Stimulated activated CD4-positive, alpha-beta T cell treated with anti-CD3 and anti-CD28 coated beads, Interleukin-2, amount 100 ng/mL, for 24 hours (primary cell): ENCODE data around the gene CTPS1.

ENCODE experiments used
- DNase-seq, 2 donors: peaks; one replicate each; pipeline ENCODE4 v3.0.0-alpha.2; 2020

The CTPS1 gene, protein sequence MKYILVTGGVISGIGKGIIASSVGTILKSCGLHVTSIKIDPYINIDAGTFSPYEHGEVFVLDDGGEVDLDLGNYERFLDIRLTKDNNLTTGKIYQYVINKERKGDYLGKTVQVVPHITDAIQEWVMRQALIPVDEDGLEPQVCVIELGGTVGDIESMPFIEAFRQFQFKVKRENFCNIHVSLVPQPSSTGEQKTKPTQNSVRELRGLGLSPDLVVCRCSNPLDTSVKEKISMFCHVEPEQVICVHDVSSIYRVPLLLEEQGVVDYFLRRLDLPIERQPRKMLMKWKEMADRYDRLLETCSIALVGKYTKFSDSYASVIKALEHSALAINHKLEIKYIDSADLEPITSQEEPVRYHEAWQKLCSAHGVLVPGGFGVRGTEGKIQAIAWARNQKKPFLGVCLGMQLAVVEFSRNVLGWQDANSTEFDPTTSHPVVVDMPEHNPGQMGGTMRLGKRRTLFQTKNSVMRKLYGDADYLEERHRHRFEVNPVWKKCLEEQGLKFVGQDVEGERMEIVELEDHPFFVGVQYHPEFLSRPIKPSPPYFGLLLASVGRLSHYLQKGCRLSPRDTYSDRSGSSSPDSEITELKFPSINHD

DNA sequence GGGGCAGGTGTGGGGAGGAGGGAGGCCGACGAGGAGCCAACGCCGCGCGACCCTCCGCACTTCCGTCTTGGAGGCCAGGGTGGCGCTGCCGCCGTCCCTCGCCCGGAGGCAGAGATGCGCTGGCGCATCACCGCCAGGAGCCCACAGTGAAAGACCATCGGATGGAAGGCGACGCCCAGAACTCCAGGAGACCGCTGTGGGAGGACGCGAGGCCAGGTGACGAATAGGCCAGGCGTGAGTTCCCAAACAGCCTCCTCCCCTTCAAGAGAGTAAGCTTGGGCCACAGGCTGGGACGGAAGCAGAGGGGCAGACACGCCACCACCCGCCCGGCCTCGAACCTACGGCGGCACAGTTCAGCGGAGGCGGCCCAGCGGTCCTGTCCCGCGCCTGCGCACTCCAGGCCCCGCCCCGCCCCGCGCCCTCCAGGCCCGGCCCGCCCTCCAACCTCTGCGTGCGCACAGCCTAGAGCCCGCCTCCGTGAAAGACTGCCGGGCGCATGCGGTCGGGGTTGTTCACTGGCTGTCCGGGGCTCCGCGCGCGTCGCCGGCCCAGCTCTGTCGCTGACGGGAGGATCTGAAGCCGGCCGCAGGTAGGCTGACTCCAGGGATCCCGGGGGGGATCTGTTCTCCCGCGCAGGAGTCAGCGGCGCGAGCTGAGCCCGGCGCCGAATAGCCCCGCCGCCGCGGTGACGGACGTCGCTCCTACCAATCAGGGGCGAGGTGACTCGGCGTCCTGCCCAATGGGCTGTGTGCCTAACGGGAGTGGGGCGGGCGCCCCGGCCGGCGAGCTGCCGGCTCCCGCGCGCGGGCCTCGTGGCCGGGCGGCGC, at the start of gene CTPS1:
Gene CTPS1 (plus strand): TSS at position 456 of the 827 bp plus-strand sequence. CDS start 3,595 bp downstream, outside the sequence.
- peak; percentile 96 to 97 for DNase-seq

DNA sequence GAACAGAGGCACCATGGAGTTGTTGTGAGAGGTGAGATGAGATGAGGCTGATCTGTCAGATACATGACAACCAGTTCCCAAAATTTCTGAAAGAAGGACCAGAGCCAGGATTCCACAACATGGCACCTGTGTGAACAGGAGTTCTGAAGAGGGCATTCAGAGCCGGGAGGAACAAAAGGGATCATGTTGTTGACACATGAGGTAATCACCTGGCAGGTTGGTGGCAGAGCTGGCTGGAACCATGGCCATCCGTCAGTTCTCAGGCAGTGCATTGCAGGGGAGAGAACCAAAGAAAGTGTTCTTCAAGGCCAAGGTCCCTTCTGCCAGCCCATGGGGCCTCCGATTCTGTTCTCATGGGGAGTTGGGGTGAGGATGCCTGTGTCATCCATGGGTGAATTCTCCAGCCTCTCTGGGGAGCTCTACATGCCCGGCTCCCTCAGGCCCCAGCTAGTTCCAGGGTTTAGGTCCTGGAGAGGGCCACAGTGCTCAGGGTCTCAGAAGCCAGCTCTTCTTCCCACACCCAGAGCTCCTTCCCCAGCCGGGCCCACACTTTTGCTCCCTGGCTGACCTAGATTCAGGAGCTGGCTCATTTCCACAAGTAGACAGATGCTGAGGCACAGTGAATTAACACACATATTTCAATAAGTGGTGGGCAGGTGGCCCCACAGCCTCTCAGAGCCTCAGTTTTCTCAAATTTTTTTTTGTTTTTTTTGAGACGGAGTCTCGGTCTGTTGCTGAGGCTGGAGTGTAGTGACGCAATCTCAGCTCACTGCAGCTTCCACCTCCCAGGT, 49.1 kb upstream of the CTPS1 start:
- DNase-seq, result no peak

DNA sequence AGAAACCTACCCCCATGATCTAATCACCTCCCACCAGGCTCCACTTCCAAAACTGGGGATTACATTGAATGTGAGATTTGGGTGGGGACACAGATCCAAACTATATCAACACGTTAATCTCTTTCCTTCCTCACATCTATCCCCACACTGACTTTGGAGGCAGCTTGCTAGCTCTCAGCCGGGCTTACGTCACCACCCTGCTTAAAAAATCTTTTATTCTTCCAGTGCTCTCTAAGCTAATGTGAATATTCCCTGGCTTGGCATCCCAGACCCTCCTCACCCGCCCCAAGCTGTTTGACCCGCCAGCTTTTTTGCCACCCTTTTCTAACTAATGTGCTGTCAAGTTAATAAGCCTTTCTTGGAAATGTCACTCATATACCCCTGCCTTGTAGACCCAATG, 47.9 kb upstream of the CTPS1 start:
- no peak for DNase-seq

DNA sequence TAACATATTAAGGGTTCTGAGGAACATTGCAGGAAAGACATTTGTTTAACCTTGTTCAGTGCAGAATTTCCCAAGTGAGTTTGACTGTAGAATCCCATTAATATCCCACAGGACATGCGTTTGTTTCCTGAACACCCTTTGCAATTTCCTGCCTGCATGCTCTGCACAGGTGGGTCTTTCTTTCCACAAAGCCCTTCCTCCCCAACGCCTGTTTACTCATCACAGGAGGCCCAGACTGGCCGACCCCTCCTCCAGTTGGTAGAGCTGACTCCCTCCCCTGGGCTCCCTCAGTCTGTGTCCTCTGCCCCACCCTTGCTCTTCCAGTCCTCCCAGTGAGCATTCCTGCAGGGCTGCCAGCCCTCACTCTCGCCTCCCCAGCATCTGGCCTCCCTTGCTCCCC, 47.5 kb upstream of the CTPS1 start:
- DNase-seq, result no peak

DNA sequence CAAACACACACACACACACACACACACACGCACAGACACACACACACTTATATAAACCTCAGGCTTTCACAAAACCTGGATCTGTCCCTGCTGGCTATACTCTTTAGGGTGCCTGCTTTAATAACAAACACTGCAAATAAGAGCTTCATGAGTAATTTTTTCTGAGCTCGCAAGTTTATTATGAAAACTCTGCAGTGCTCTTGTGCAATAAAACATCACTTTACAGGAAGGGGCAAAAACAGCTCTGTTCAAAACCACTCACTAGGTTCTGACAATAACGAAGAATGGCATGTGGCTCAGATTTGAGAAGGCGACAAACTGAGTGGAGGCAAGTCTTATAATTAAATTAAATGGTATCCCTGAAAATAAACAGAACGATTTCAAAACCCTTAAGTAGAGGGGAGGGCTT, 42.6 kb upstream of the CTPS1 start:
- DNase-seq, result no peak

DNA sequence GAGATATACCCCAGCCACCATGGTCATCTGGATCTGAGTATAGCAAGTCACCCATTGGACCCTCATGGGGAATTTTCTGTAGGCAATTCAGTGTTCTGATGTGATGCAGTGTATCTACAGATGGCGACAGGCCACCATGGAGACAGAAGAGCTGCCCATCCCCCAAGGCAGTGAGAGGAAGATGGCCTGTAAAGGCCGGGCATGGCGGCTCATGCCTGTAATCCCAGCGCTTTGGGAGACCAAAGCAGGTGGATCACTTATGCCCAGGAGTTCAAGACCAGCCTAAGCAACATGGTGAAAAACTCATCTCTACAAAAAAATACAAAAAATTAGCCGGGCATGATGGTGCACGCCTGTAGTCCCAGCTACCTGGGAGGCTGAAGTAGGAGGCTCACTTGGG, 41.1 kb upstream of the CTPS1 start:
- no peak for DNase-seq

DNA sequence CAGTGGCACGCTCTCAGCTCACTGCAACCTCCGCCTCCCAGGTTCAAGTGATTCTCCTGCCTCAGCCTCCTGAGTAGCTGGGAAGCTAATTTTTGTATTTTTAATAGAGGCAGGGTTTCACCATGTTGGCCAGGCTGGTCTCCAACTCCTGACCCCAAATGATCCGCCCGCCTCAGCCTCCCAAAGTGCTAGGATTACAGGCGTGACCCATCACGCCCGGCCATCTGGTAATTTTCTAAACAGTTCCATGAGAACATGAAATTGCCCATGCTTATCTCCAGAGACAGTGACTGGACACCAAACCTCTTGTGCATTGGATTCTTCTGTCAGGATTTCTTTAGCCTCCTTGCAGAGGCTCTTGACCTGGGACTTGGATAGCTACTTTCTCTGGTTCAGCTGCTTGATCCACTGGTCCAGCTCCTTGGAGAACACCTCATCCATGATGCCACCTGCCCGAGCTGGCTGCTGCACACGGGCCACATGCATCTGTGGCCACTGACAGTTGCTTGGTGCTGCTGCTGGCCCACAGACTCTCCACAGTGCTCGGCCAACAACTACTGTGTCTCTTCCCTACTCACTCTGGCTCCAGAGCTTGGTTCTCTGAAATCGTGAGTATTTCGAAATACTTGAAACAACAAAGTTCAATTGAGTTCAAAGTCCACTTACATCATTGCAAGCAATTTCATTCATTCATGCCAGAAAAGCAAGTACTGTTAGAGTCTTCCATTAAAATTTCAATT, 40.0 kb upstream of the CTPS1 start:
- no peak for DNase-seq

DNA sequence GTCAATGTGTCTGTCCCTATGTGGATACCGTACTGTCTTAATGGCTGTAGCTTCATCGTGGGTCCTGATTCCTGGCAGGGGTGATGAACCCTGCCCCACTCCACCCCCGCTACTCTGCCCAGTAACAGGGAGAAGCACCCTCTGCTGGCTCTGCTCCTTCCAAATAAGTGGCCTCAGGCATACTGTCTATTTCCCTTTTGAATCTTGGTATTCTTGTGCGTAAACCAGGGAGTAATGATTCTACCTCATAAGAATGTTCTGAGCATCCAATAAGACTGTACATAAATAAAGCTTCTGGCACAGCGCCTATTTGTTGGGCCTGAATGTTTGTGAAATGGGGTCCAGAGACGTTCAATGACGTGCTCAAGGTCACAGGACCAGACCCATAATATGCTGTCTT, 35.2 kb upstream of the CTPS1 start:
- DNase-seq, result no peak

DNA sequence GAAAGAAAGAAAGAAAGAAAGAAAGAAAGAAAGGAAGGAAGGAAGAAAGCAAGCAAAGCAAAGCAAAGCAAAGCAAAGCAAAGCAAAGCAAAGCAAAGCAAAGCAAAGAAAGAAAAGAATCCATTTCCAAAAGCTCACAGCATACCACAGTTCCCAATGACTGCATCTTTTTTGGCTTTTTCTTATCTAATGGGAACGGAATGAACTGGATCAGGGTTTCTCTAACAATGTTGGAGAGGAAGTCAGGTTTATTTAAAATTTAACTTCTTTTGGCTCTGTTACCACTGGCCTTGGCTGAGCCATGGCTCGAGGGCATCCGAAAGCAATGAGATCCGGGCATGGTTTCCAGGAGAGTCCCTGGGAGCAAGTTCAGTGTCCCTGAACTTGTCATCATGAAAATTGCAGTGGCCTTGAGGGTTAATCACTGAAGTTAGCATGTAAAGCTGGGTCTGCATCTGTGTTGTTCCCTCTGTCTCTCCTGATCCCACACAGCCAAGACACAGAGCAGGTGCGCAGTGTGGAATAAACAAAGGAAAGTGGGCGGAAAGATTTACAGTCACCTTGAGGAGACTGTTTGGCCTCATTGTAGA, 34.6 kb upstream of the CTPS1 start:
- no peak for DNase-seq

DNA sequence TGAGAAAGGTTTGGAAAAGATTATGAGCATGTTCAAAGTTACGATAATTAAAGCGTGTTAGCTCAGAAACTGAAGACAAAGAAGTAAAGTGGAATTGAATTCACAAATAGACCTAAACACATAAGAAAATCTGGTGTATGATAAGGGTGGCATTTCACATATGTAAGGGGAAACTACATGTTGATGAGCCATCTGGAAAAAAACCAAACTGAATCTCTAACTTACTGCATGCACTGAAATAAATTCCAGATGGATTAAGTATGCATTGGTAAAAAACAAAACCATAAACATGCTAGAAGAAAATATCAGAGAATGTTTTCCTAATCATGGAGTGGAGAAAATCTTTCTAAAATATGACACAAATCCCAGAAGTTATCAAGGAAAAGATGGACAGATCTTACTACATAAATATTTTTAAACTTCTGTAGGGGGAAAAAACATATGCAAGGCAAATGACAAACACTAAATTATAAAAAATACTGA, 34.0 kb upstream of the CTPS1 start:
- DNase-seq, result no peak

DNA sequence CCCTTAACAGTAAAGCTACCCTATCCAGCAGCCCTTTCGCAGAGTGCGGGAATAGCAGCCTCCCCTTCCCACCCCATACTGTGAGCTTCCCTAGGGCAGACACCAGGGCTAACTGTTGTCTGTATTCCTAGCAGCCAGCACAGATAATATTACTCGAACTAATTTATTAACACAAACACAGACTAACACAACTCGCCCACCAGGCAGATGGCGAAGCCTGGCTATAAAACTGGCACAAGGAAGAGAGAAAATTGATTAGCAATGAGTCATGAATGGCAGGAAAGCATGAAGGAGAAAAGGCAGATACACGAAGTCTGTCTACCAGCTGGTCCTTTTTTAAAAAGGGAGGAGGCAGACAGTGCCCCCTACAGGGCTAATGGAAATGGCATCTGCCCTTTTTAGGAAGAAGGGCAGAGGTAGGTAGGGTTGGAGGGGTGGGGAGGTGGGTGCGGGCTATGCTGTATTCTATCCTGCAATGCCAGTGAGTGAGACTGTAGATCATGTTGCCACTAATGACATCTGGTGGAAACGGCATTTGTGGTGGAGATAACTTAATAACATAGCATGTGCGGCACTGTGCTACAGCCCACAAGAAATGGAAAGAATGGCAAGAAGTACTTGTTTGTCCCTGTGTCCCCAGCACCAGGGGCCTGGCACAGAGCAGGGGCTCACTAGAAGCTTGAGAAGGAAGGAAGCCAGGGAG, 30.6 kb upstream of the CTPS1 start:
- peak; percentile 67 to 68 for DNase-seq

DNA sequence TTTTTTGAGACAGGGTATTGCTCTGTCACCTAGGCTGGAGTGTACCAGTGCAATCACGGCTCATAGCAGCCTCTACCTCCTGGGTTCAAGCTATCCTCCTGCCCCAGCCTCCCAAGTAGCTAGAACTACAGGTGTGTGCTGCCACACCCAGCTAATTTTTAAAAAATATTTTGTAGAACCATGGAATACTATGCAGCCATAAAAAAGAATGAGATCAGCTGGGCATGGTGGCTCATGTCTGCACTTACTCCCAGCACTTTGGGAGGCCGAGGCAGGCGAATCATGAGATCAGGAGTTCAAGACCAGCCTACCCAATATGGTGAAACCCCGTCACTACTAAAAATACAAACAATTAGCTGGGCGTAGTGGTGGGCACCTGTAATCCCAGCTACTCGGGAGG, 29.9 kb upstream of the CTPS1 start:
- DNase-seq, result no peak

DNA sequence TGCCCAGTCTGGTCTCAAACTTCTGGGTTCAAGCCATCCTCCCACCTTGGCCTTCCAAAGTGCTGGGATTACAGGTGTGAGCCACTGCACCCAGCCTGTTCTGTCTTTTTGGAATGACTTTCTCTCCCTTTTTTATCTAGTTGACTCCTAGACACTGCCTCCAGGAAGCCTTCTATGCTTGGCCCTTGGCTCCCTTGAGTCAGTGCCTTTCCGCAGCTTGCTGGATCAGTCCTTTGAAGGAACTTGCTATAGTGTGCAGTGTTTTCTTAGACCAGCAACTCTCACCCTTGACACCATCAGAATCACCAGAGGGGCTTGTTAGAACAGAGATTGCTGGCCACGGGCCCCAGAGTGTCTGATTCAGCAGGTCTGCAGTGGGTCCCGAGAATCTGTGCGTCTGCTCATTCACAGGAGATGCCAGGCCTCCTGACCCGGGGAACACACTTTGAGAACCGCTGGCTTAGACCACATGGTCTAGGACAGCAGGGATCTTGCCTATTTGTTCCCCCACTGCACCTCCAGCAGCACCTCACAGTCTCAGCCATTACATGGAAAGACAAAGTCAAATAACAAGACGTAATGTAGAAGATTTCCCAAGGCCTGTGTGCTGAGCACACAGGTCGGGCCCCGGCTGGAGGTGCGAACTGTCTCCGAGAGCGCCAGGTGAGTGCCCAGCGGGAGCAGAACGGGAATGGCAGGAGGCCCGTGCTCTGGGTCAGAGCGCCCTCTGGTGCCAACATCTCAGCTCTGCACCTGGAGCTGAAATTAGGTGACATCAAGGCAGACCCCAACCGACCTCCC, 27.4 kb upstream of the CTPS1 start:
- DNase-seq, result peak; percentile 69 to 72

DNA sequence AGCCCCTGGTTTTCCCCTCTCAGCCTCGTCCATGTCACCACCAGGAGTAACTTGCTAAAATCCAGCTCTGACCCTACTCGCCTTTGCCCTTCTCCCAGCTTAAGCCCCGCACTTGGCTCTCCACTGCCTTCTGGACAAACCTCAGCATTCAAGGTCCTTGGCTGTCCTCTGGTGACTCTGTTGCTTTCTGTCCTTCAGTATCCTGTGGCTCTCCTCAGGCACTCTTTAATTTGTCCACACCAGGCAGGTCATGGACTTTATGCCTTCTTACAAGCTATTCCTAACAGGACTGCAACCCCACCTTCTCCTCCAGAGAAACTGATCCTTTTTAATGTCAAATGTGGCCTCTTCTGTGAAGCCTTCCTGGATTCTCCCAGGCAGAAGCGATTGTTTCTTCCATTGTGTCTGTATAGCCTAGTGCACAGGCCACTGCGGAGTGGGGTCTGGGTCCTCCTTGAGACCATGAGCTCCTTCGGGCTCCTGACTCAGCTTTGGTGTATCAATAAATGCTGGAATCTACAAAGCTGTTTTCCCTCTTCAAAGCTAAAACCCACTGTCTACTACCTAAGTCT, 26.7 kb upstream of the CTPS1 start:
- no peak for DNase-seq

DNA sequence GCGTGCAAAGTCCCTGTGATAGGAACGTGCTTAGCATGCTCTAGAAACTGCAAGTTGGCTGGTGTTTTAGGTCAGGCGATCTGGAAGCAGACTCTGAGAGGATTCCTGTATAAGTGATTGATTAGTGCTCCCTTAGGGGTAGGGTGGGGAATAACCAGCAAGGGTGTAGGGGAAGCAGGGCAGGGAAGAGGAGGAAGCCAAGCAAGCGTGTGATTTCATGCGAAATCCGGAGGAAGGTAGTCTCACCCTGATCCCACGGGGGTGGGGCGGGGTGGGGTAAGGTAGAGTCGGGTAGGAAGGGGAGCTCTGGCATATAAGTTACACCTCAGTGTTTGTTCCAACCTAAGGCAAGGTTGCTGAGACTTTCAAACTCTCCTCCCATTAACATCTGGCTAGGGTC, 24.9 kb upstream of the CTPS1 start:
- no peak for DNase-seq

DNA sequence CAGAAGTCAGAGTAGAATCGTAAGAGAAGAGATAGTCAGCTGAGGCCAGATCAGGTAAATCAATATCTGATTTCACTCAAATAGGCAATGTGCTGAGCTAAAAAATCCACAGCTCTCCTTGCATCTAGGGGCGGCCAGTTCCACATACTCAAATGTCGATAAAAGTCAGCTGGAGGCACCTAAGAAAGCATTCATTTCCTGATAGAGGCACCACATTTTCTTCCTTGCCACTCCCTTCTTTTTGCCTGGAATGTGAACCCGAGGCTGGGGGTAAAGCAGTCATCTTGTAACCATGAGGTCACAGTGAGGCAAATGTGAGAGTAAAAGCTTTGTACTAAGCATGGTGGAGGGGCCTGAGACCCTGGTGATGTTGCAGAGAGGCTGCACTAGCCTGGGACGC, 24.2 kb upstream of the CTPS1 start:
- no peak for DNase-seq

DNA sequence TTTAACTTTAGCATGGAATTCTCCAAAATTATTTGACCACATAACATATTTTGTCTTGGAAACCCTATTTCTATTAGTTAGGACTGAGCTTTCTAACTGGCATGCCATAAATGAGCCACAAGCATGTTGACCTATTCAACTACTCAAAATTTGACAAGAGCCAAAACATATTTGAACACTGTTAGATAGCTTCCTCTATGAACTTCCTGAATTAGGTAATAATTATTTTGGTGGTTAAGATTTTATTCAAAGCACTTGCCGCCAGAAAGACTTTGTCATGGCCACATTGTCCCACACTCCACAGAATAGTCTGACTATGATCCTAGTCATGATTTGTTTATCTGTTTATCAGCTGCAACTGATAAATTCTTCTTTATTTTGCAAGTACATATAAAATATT, 23.1 kb upstream of the CTPS1 start:
- no peak for DNase-seq

DNA sequence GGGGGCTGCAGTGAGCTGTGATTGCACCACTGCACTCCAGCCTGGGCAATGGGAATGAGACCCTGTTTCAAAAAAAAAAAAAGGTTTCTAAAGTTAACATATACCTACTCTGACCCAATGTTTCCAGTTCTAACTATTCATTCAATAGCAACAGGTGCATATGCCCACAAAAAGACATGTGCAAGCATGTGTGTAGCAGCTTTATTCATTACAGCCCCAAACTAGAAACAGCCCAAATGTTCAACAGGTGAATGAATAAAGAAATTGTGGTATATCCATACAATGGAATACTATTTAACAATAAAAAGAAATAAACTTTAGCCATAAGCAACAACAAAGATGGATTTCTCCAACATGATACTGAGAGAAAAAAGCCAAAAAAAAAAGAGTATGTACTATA, 21.3 kb upstream of the CTPS1 start:
- no peak for DNase-seq

DNA sequence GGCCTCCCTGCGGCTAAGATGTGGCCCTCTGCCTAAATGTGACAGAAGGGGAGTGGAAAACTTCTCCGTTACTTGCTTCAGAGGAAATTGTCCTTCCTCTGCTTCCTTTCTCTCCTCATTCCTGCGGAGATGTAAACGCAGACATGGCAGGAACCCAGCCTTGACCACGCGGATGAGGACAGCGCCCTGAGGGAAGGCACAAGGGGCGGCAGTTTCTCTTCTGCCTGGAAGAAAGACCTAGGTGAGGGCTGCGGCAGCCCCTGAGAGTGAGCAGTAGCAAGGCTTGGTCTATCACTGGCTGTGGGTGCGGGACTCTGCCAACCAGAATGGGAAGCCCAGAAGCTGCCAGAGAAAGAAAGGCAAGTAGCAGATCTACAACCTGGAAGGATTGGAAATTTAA, 14.0 kb upstream of the CTPS1 start:
- no peak for DNase-seq

DNA sequence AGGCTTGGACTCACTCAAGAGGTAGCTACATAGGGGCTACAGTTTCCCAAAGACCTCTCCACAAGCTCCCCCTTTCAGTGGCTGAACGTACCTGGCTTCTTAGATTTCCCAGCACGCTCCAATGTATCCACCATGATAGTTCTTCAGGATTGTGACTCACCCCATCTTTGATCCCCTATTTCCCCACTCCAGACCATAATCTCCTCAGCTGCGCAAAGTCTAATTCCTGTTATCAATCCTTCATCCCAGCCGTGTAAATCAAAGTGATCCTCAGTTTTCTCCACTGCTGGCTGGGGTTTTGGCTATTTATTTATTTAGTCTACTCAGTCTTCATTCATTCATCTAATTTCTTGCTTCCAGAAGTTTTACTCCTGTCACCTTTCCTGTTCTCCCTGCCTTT, 13.1 kb upstream of the CTPS1 start:
- no peak for DNase-seq
